OCI-LY7 (cell line): ENCODE measurements around the gene EXOC4. TPM values are rescaled to one million over a fixed set of nuclear protein-coding genes. Genes with fewer than 3 reads are reported as not detected.

Experiments
- BruUV-seq: library from RNA; stranded (reverse); fragments of 400-500 nt; replicated peaks from 2 replicates; lab custom pipeline; 2021; lab: Mats Ljungman, UMichigan
- CTCF ChIA-PET: fragments of 300-600 bp; sonication (Branson Sonifier 250); formaldehyde crosslinking; loops from one replicate; lab custom pipeline; 2022; ENCODE audit warnings: antibody characterized with exemption; ENCODE audit not compliant: unreplicated experiment; lab: Charles Lee
- POLR2A ChIA-PET: fragments of 300-600 bp; sonication (Branson Sonifier 250); formaldehyde crosslinking; loops from one replicate; lab custom pipeline; 2022; ENCODE audit warnings: antibody characterized with exemption; lab: Charles Lee
- DNase-seq: peaks from one replicate; pipeline ENCODE4 v3.0.0-alpha.2; 2015; ENCODE audit warnings: low spot score
- H2AFZ ChIP-seq: fragments of 200-600 bp; sonication (generic), shearing (Covaris generic); 2 replicates; pipeline ENCODE4 v1.6.1; 2014; ENCODE audit warnings: mild to moderate bottlenecking, antibody characterized with exemption, low read length, moderate library complexity
- H3K27ac ChIP-seq: fragments of 200-600 bp; sonication (generic); 2 replicates; pipeline ENCODE4 v1.5.1; 2014; ENCODE audit warnings: mixed run types, low read depth, mild to moderate bottlenecking, moderate library complexity, low read length, inconsistent platforms; ENCODE audit not compliant: poor library complexity, severe bottlenecking
- H3K36me3 ChIP-seq: fragments of 200-600 bp; sonication (generic); 2 replicates; pipeline ENCODE4 v1.6.1; 2014; ENCODE audit warnings: mild to moderate bottlenecking, antibody characterized with exemption, low read length, moderate library complexity, mixed read lengths; ENCODE audit not compliant: insufficient read depth
- H3K4me1 ChIP-seq: fragments of 200-600 bp; sonication (generic); 2 replicates; pipeline ENCODE4 v1.5.1; 2014; ENCODE audit warnings: mild to moderate bottlenecking, low read length; ENCODE audit not compliant: insufficient read depth, poor library complexity, severe bottlenecking
- H3K4me2 ChIP-seq: fragments of 200-600 bp; sonication (generic); 2 replicates; pipeline ENCODE4 v1.6.1; 2014; ENCODE audit warnings: mild to moderate bottlenecking, low read length
- H3K4me3 ChIP-seq: fragments of 200-600 bp; sonication (generic); 2 replicates; pipeline ENCODE4 v1.5.1; 2014; ENCODE audit warnings: mild to moderate bottlenecking, low read depth, low read length; ENCODE audit not compliant: poor library complexity, severe bottlenecking
- H3K79me2 ChIP-seq: fragments of 200-600 bp; sonication (generic); 2 replicates; pipeline ENCODE4 v1.6.1; 2016; ENCODE audit warnings: low read depth, mild to moderate bottlenecking, low read length, moderate library complexity, mixed read lengths; ENCODE audit not compliant: insufficient read depth
- H3K9me2 ChIP-seq: fragments of 200-600 bp; sonication (generic); 2 replicates; pipeline ENCODE4 v1.6.1; 2016; ENCODE audit warnings: mild to moderate bottlenecking, low read length, mixed read lengths; ENCODE audit not compliant: insufficient read depth
- H3K9me3 ChIP-seq: fragments of 200-600 bp; sonication (generic); 2 replicates; pipeline ENCODE4 v1.6.1; 2014; ENCODE audit warnings: mild to moderate bottlenecking, mixed run types, low read length, mixed read lengths
- H4K20me1 ChIP-seq: fragments of 200-600 bp; sonication (generic); 2 replicates; pipeline ENCODE4 v1.6.1; 2014; ENCODE audit warnings: mild to moderate bottlenecking, antibody characterized with exemption, low read length, moderate library complexity, mixed read lengths; ENCODE audit not compliant: insufficient read depth
- CTCF ChIP-seq: fragments of 200-600 bp; sonication (generic); conservative IDR thresholded peaks from 2 replicates; pipeline ENCODE4 v1.5.1; 2014; ENCODE audit warnings: mild to moderate bottlenecking, antibody characterized with exemption, low read length, moderate library complexity, mixed read lengths
- EZH2phosphoT487 ChIP-seq: fragments of 200-600 bp; sonication (generic); IDR thresholded peaks from 2 replicates; pipeline ENCODE4 v1.6.1; 2018; ENCODE audit warnings: low read depth, borderline replicate concordance, mild to moderate bottlenecking, mixed run types, antibody characterized with exemption, low read length, moderate library complexity, mixed read lengths
- intact Hi-C: fragments of 100-400 bp; cut with micrococcal nuclease; formaldehyde crosslinking; loops from one replicate; pipeline ENCODE4 v1.10.0; 2022; ENCODE audit not compliant: unreplicated experiment
- total RNA-seq, 2 experiments: library from RNA; depleted of rRNA in 1 of 2; stranded (reverse); fragments of >200 nt in 1 of 2; shearing (Covaris generic) in 1 of 2; gene quantifications; 2 replicates each; pipeline ENCODE4 v1.2.3, GENCODE V29; 2014 to 2022

The EXOC4 gene
- total RNA-seq, 2 experiments from 2014 or later = 75.1 to 93.2 TPM

- no peaks in the 10 kb centered on the region for H3K4me1 ChIP-seq
- no peak overlapping the region for H3K4me3 ChIP-seq
- H3K79me2 ChIP-seq = no peaks in the 10 kb centered on the region
- CTCF ChIA-PET = no interaction called here
- intact Hi-C loops = no loop called here
- POLR2A ChIA-PET = interaction anchor here (0.6 to 1.5 kb wide), 3 partner anchors 10 to 560 kb away, joined by 3 to 6 read pairs (median 5); no protein-coding TSS in a partner anchor
- BruUV-seq = no TSS peak
- no peak overlapping the region for H2AFZ ChIP-seq
- DNase-seq = no peak
- H3K9me3 ChIP-seq = no peaks in the 10 kb centered on the region
- H3K36me3 ChIP-seq = no peaks in the 10 kb centered on the region
- H3K4me2 ChIP-seq = no peak overlapping the region
- H3K9me2 ChIP-seq = no peaks in the 10 kb centered on the region
- no peak overlapping the region for H3K27ac ChIP-seq
- no peaks in the 10 kb centered on the region for H4K20me1 ChIP-seq
- TF ChIP-seq EZH2phosphoT487 = no peak
- no peak for TF ChIP-seq CTCF
Observed at GRCh38 chr7:133934977-133935330, 682.1 kb downstream of the EXOC4 start.

DNA sequence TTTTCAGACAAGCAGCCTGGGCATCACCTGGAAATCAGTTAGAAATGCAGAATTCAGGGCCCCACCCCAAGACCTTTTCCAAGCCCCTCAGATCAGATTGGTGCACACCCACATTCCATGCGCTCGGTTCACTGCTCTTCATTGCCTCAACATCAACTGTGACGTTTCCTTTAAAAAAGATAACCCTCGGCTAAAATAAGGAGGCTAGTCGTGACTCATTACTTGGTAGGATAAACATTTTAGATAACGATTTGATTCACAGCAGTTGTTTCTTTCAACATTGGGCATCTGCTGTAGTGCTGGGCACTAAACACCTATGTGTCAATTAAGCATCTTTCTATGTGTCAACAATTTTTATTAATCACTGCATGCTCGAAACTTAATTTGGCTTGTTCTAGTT, 683.2 kb downstream of the EXOC4 start:
- Histone ChIP-seq H4K20me1 (no peaks in the 10 kb centered on the region), H3K4me3 (no peak overlapping the region), H3K4me1 (no peaks in the 10 kb centered on the region), H3K9me2 (no peaks in the 10 kb centered on the region), H3K79me2 (no peaks in the 10 kb centered on the region), H3K9me3 (no peaks in the 10 kb centered on the region), H3K27ac (no peak overlapping the region), H2AFZ (no peak overlapping the region), H3K4me2 (no peak overlapping the region), H3K36me3 (no peaks in the 10 kb centered on the region)
- no TSS peak for BruUV-seq
- CTCF ChIA-PET = no interaction called here
- POLR2A ChIA-PET = interaction anchor here (0.6 to 1.7 kb wide), 2 partner anchors 9 to 640 kb away, joined by 3 read pairs; no protein-coding TSS in a partner anchor
- intact Hi-C loops = no loop called here
- TF ChIP-seq CTCF = no peak
- TF ChIP-seq EZH2phosphoT487 = no peak
- no peak for DNase-seq

- Histone ChIP-seq H3K4me3 (no peak overlapping the region), H4K20me1 (no peaks in the 10 kb centered on the region), H3K4me1 (no peaks in the 10 kb centered on the region), H3K27ac (no peak overlapping the region), H2AFZ (no peak overlapping the region), H3K36me3 (no peaks in the 10 kb centered on the region), H3K79me2 (no peaks in the 10 kb centered on the region), H3K9me2 (no peaks in the 10 kb centered on the region), H3K4me2 (no peak overlapping the region), H3K9me3 (no peaks in the 10 kb centered on the region)
- BruUV-seq = no TSS peak
- no peak for TF ChIP-seq EZH2phosphoT487
- no peak for TF ChIP-seq CTCF
- POLR2A ChIA-PET = interaction anchor here (0.6 kb wide), 1 partner anchor 929 kb away, joined by 6 read pairs; no protein-coding TSS in a partner anchor
- no peak for DNase-seq
- CTCF ChIA-PET = no interaction called here
- intact Hi-C loops = no loop called here
Observed at GRCh38 chr7:133937786-133938185, 684.9 kb downstream of the EXOC4 start.
